ENCODE results near the gene EMP1.

Gene EMP1

DNA sequence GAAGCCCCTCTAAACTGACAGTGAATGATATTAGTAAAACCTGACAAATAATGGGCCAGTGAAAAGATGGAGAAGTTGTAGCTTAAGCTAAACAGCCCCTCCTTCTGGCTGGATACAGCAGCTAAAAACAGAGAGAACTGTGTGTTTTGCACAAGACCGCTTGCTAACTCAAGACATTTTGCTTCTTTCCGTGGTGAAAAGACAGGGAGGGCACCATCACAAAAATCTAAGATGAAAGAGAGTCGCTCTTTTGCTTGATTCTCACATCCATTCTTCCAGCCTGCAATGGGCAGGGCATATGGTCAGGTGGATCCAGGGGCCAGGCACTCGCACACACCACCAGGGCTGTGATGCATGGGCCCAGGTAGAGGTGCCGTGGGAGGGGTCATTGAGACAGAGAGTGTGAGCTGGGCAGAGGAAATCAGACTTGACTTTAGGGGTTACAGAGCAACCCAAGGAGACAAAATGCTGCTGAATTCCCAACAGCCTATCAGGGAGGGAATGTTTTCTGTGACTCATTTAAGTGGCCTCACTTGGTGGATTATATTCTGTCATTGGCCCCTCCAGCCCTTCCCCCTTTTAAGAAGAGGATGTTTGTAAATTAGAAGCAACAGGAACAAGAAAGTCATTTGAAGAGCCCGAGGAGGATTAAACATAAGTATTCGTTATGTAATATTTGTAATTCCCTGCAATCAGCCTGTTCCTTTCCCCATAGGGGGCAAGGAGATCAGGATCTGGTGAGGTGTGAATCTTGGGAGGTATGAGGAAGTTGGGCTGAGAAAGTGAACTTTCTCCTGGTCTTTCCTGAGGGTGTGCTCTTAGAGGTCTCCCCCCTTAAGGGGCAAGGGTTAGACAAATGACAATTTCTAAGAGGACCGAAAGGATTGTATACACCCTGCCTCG is 12.3 kb downstream of the EMP1 start:
- Histone ChIP-seq H3K79me2 (ENCODE audit: control insufficient read depth, insufficient read depth, low read length, unreplicated experiment) (peaks cover 93% of the 10 kb centered on the region), H2AFZ (ENCODE audit: low read length, unreplicated experiment) (no peak overlapping the region), H3K36me3 (ENCODE audit: insufficient read depth, low read length) (peaks cover 37% of the 10 kb centered on the region), H3K27me3 (ENCODE audit: insufficient read depth, low read length) (no peaks in the 10 kb centered on the region), H3K27ac (ENCODE audit: low read depth, low read length) (peak overlapping the region; percentile 99), H3K4me3 (ENCODE audit: low read depth, low read length) (peak overlapping the region; percentile 53), H3K4me1 (ENCODE audit: control insufficient read depth, insufficient read depth, low read length, unreplicated experiment) (peaks cover 81% of the 10 kb centered on the region)

DNA sequence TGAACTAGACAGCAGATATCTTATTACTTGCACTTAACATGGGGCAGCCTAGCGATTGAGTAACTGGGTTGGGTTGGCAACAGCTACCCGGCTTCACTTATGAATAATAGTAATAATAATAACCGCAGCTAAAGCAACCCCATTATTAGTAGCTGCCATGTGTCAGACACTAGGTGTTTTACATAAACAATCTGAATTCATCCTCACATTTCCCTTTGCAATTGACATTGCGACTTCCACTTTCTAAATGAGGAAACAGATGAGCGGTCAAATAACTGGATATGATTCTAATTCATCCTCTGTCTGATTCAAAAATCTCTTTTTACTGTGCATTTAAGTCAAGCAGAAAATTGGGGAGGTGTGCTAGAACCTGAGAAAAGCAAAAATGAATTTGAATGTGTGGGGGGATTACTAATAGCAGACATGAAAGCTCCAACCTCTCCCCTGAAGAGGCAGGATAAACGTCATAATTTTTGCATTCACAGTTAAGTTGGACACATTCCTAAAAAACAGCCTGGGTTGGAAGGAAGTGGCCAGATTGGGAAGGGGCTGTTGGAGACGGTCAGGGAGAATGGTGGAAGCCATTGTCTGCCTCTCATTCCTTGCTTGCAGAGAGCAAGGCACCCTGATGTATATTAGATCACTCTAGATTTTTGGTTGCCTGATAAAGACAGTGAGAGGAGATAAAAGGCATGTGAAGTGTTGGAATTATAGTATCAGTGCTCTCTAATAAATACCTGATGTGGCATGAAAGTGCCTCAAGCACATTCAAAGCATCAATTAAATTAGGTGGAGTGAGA is 13.1 kb downstream of the EMP1 start:
- H2AFZ ChIP-seq (ENCODE audit: low read length, unreplicated experiment) = no peak overlapping the region
- peak overlapping the region; percentile 53 for H3K4me3 ChIP-seq (ENCODE audit: low read depth, low read length)
- H3K27ac ChIP-seq (ENCODE audit: low read depth, low read length) = peak overlapping the region; percentile 99
- H3K27me3 ChIP-seq (ENCODE audit: insufficient read depth, low read length) = no peaks in the 10 kb centered on the region
- H3K4me1 ChIP-seq (ENCODE audit: control insufficient read depth, insufficient read depth, low read length, unreplicated experiment) = peaks cover 73% of the 10 kb centered on the region
- peaks cover 90% of the 10 kb centered on the region for H3K79me2 ChIP-seq (ENCODE audit: control insufficient read depth, insufficient read depth, low read length, unreplicated experiment)
- peaks cover 36% of the 10 kb centered on the region for H3K36me3 ChIP-seq (ENCODE audit: insufficient read depth, low read length)

DNA sequence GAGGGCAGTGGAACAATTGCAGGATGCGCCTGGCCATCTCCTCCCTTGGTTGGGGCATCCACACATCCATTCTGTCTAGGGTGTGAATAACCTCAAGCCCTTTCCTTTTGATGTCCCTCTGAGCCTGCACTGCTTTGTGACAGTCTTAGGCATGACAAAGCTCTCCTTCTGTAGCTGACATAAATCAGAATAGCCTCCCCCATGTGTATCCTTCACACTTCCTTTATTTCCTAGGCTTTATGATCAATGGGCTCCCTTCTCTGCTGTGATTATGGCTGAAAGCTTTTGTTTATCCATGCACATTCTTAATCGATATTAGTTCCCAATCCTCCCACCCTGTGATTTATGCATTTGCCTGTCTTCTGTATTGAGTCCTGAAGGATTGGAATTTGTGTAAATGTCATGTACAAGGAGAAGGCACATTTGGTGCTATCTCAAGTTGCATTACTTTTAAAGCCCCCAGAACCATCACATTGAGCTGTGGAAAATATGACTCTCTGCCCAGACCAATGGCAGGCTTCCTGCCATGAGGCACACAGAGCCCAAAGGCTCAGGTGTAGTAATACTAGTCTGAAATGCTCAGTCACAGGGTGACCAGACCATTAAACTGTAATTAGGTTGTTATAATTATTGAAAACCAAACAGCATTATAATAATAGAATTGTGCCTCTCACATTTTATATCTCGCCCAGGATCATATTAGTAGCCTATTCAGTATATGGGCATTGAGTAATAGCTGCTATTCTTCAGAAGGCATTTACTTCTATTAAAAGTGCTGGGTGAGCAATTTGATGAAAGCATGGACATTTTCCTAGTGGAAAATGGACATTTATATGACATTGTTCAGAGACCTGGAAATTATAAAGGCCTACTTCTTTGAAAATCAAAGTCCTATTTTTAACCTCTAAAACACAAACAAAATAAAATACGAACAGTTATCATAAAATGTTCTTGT is 14.0 kb downstream of the EMP1 start:
- Histone ChIP-seq H3K4me1 (ENCODE audit: control insufficient read depth, insufficient read depth, low read length, unreplicated experiment) (peaks cover 66% of the 10 kb centered on the region), H2AFZ (ENCODE audit: low read length, unreplicated experiment) (no peak overlapping the region), H3K27ac (ENCODE audit: low read depth, low read length) (peak overlapping the region; percentile 99), H3K4me3 (ENCODE audit: low read depth, low read length) (no peak overlapping the region), H3K79me2 (ENCODE audit: control insufficient read depth, insufficient read depth, low read length, unreplicated experiment) (peaks cover 83% of the 10 kb centered on the region), H3K27me3 (ENCODE audit: insufficient read depth, low read length) (no peaks in the 10 kb centered on the region), H3K36me3 (ENCODE audit: insufficient read depth, low read length) (peaks cover 41% of the 10 kb centered on the region)

DNA sequence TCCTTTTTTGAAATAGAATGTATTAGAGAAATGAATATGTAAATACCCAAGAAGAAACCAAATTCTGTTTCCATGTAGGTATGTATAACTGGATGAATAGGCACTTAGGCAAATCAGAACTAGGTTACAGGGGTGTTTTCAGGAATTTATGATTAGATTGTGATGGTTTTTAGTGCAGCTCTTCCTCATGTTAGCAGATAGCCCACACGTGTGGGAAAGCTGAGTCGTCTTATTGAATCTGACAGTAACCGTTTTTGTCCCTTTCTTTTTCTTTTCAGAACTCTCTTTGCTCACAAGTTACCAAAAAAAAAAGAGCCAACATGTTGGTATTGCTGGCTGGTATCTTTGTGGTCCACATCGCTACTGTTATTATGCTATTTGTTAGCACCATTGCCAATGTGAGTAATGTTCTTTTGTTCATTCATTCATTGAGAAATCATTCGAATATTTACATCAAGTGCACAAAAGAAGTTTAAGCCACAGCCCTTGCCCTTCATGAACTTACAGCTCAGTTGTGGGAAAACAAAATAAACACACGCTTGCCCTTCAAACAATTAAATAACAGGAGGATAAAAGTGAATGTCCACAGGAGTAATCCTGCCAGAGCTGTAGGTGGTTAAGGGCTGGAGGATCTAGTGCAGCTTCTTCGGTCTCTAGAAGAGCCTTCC is 14.8 kb downstream of the EMP1 start:
- Histone ChIP-seq H3K36me3 (ENCODE audit: insufficient read depth, low read length) (peaks cover 49% of the 10 kb centered on the region), H3K4me3 (ENCODE audit: low read depth, low read length) (no peak overlapping the region), H3K79me2 (ENCODE audit: control insufficient read depth, insufficient read depth, low read length, unreplicated experiment) (peaks cover 76% of the 10 kb centered on the region), H3K4me1 (ENCODE audit: control insufficient read depth, insufficient read depth, low read length, unreplicated experiment) (peaks cover 59% of the 10 kb centered on the region), H3K27ac (ENCODE audit: low read depth, low read length) (peak overlapping the region; percentile 99), H3K27me3 (ENCODE audit: insufficient read depth, low read length) (no peaks in the 10 kb centered on the region), H2AFZ (ENCODE audit: low read length, unreplicated experiment) (no peak overlapping the region)

DNA sequence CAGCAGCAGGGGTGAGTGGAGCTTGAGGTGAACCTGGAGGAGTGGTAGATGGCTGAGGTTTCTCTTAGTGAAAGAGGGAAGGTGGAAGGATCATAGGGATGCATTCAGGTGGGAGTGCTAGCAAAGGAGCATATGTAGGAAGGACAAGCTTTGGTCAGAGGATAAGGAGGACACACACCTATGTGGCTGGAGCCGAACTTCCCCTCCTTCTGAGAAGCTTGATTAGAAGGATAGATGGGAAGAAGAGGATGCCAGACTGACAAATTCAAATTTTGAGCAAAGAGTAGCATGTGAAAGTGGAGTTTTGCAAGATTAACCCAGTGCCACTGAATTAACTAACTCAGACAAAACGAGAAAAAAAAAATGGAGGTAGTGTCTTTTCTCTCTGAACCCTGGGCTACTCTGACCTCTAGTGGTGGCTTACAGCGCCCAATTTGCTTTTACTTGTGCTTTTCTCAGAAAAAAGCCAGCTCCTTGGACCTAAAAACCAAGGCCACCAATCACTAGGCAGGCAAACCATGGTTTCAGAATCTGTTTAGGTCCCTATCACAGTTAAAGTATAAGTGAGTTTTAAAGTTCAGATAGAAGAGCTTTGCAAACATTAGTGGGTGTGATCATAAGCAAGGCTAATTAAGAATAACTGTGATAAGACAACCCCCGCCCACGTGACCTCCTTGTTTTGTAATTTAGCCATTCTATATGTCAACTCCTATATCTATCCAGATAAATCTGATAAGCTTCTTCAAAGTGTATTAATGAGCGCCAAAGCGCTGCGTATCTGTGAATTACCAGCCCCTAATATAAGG is 15.5 kb downstream of the EMP1 start:
- H3K4me3 ChIP-seq (ENCODE audit: low read depth, low read length) = no peak overlapping the region
- H2AFZ ChIP-seq (ENCODE audit: low read length, unreplicated experiment) = no peak overlapping the region
- peaks cover 51% of the 10 kb centered on the region for H3K4me1 ChIP-seq (ENCODE audit: control insufficient read depth, insufficient read depth, low read length, unreplicated experiment)
- H3K27me3 ChIP-seq (ENCODE audit: insufficient read depth, low read length) = no peaks in the 10 kb centered on the region
- peak overlapping the region; percentile 99 for H3K27ac ChIP-seq (ENCODE audit: low read depth, low read length)
- H3K36me3 ChIP-seq (ENCODE audit: insufficient read depth, low read length) = peaks cover 56% of the 10 kb centered on the region
- H3K79me2 ChIP-seq (ENCODE audit: control insufficient read depth, insufficient read depth, low read length, unreplicated experiment) = peaks cover 71% of the 10 kb centered on the region

DNA sequence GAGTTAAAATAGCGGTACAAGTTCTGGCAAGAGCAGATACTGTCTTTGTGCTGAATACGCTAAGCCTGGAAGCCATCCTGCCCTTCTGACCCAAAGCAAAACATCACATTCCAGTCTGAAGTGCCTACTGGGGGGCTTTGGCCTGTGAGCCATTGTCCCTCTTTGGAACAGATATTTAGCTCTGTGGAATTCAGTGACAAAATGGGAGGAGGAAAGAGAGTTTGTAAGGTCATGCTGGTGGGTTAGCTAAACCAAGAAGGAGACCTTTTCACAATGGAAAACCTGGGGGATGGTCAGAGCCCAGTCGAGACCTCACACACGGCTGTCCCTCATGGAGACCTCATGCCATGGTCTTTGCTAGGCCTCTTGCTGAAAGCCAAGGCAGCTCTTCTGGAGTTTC is 18.5 kb downstream of the EMP1 start:
- no peak overlapping the region for H3K4me3 ChIP-seq (ENCODE audit: low read depth, low read length)
- H3K36me3 ChIP-seq (ENCODE audit: insufficient read depth, low read length) = peaks cover 81% of the 10 kb centered on the region

DNA sequence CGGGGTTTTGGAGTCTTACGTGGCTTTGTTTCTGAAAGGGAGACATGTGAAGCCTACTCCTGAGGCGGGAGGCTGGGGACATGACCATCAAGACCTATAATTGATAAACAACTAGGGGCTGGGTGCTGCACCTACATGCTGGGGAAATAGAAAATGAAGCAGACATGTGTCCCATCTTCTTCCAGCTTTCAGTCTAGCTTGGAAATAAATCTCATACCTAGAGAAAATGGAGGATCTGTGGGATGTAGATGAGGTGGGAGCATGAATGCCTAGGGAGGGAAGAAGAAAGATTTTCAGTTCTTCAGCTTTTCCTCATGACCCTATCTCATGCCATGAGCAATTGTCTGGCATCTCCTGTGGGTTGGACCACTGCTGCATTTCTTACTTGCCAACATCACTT is 22.1 kb downstream of the EMP1 start:
- H3K79me2 ChIP-seq (ENCODE audit: control insufficient read depth, insufficient read depth, low read length, unreplicated experiment) = peaks cover 7% of the 10 kb centered on the region
- peaks cover 58% of the 10 kb centered on the region for H3K36me3 ChIP-seq (ENCODE audit: insufficient read depth, low read length)
- H3K4me1 ChIP-seq (ENCODE audit: control insufficient read depth, insufficient read depth, low read length, unreplicated experiment) = peaks cover 34% of the 10 kb centered on the region
- no peaks in the 10 kb centered on the region for H3K27me3 ChIP-seq (ENCODE audit: insufficient read depth, low read length)
- no peak overlapping the region for H3K4me3 ChIP-seq (ENCODE audit: low read depth, low read length)
- H2AFZ ChIP-seq (ENCODE audit: low read length, unreplicated experiment) = no peak overlapping the region
- H3K27ac ChIP-seq (ENCODE audit: low read depth, low read length) = peak overlapping the region; percentile 88

More for the DNA sequence above, 18.5 kb downstream of the EMP1 start:
- no peaks in the 10 kb centered on the region for H3K27me3 ChIP-seq (ENCODE audit: insufficient read depth, low read length)
- peak overlapping the region; percentile 14 for H3K27ac ChIP-seq (ENCODE audit: low read depth, low read length)
- H2AFZ ChIP-seq (ENCODE audit: low read length, unreplicated experiment) = no peak overlapping the region
- peaks cover 41% of the 10 kb centered on the region for H3K79me2 ChIP-seq (ENCODE audit: control insufficient read depth, insufficient read depth, low read length, unreplicated experiment)
- H3K4me1 ChIP-seq (ENCODE audit: control insufficient read depth, insufficient read depth, low read length, unreplicated experiment) = peaks cover 21% of the 10 kb centered on the region

DNA sequence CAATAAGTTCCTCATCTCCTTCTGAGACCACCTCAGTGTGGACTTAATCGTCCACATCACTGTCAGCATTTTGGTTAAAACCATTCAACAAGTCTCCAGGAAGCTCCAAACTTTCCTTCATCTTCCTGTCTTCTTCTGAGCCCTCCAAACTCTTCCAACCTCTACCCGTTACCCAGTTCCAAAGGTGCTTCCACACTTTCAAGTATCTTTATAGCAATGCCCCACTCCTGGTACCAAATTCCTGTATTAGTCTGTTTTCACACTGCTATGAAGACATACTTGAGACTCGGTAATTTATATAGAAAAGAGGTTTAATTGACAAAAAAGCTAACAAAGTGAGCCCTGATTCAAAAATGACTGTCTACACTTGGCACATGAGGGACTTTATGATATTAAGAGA is 22.8 kb downstream of the EMP1 start:
- peaks cover 41% of the 10 kb centered on the region for H3K4me1 ChIP-seq (ENCODE audit: control insufficient read depth, insufficient read depth, low read length, unreplicated experiment)
- no peaks in the 10 kb centered on the region for H3K79me2 ChIP-seq (ENCODE audit: control insufficient read depth, insufficient read depth, low read length, unreplicated experiment)
- H3K27ac ChIP-seq (ENCODE audit: low read depth, low read length) = peak overlapping the region; percentile 88; the same call in 1 of the 2 replicates
- no peaks in the 10 kb centered on the region for H3K27me3 ChIP-seq (ENCODE audit: insufficient read depth, low read length)
- no peak overlapping the region for H3K4me3 ChIP-seq (ENCODE audit: low read depth, low read length)
- H2AFZ ChIP-seq (ENCODE audit: low read length, unreplicated experiment) = no peak overlapping the region
- H3K36me3 ChIP-seq (ENCODE audit: insufficient read depth, low read length) = peaks cover 51% of the 10 kb centered on the region

DNA sequence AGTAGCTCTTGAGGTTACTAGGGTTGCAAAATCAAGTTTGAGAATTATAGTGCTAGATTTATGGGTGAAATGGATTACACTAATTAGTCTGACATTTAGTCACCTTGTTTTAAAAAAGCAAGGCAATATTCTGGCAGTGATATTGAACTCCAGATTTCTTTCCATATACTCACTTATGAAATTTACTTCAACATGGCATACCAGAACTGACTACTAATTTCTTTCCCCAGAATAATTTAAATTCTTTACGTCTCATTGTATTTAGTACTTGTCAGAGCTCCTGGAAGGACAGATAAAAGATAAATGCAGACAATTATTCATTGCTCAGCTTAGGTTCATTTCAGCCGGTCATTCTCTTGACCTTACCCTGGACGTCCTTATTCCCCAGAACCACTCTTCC is 24.3 kb downstream of the EMP1 start:
- H3K4me3 ChIP-seq (ENCODE audit: low read depth, low read length) = no peak overlapping the region
- no peak overlapping the region for H2AFZ ChIP-seq (ENCODE audit: low read length, unreplicated experiment)
- H3K4me1 ChIP-seq (ENCODE audit: control insufficient read depth, insufficient read depth, low read length, unreplicated experiment) = peaks cover 46% of the 10 kb centered on the region
- H3K27ac ChIP-seq (ENCODE audit: low read depth, low read length) = peak overlapping the region; percentile 88
- no peaks in the 10 kb centered on the region for H3K79me2 ChIP-seq (ENCODE audit: control insufficient read depth, insufficient read depth, low read length, unreplicated experiment)
- peaks cover 37% of the 10 kb centered on the region for H3K36me3 ChIP-seq (ENCODE audit: insufficient read depth, low read length)
- H3K27me3 ChIP-seq (ENCODE audit: insufficient read depth, low read length) = no peaks in the 10 kb centered on the region

Measured in ACC112 (cell line).